Fibroblast of mammary gland (primary cell): ENCODE results near the gene EPC1.
"Not testable (repeated sequence)": the region's sequence is repeated elsewhere in the genome, so short reads cannot be mapped to it uniquely, and the experiment has no call there.

Experiments used
- DNase-seq: peaks from one replicate; pipeline ENCODE4 v3.0.0-alpha.2; 2010; ENCODE audit warnings: low read depth
- H3K4me3 ChIP-seq: 2 replicates; pipeline ENCODE4 v1.5.1; 2011; ENCODE audit warnings: low read depth, mild to moderate bottlenecking, low read length, moderate library complexity; ENCODE audit not compliant: control insufficient read depth
- TF ChIP-seq, protein P1 (sequence below): conservative IDR thresholded peaks from 2 replicates; pipeline ENCODE4 v1.5.1; 2011; ENCODE audit warnings: low read depth, low read length, inconsistent platforms; ENCODE audit not compliant: control insufficient read depth, insufficient read depth

EPC1 gene

GRCh38 chr10:32234471-32234870 lies 112.5 kb downstream of the EPC1 start:
- H3K4me3 ChIP-seq: no peak overlapping the region
- no peak for DNase-seq
- TF ChIP-seq, protein P1, sequence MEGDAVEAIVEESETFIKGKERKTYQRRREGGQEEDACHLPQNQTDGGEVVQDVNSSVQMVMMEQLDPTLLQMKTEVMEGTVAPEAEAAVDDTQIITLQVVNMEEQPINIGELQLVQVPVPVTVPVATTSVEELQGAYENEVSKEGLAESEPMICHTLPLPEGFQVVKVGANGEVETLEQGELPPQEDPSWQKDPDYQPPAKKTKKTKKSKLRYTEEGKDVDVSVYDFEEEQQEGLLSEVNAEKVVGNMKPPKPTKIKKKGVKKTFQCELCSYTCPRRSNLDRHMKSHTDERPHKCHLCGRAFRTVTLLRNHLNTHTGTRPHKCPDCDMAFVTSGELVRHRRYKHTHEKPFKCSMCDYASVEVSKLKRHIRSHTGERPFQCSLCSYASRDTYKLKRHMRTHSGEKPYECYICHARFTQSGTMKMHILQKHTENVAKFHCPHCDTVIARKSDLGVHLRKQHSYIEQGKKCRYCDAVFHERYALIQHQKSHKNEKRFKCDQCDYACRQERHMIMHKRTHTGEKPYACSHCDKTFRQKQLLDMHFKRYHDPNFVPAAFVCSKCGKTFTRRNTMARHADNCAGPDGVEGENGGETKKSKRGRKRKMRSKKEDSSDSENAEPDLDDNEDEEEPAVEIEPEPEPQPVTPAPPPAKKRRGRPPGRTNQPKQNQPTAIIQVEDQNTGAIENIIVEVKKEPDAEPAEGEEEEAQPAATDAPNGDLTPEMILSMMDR: no peak

DNA sequence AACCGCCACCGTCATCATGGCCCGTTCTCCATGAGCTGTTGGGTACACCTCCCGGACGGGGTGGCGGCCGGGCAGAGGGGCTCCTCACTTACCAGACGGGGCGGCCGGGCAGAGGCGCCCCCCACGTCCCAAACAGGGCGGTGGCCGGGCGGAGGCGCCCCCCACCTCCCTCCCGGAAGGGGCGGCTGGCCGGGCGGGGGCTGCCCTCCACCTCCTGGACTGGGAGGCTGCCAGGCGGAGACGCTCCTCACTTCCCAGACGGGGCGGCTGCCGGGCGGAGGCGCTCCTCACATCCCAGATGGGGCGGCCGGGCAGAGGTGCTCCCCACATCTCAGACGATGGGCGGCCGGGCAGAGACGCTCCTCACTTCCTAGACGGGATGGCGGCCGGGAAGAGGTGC lies 113.6 kb downstream of the EPC1 start:
- not testable (repeated sequence) for H3K4me3 ChIP-seq, DNase-seq

- H3K4me3 ChIP-seq: no peak overlapping the region
- TF ChIP-seq, protein P1: no peak
- no peak for DNase-seq
Observed at GRCh38 chr10:32232378-32232777, 114.6 kb downstream of the EPC1 start.

DNA sequence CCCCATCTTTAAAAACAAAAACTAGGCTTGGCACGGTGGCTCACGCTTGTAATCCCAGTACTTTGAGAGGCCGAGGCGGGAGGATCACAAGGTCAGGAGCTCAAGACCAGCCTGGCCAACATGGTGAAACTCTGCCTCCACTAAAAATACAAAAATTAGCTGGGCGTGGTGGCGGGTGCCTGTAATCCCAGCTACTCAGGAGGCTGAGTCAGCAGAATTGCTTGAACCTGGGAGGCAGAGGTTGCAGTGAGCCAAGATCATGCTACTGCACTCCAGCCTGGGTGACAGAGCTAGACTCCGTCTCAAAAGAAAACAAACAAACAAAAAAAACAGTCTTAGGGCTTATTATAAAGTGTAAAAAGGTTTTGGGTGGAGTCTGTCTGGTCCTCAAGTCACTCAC lies 117.2 kb downstream of the EPC1 start:
- not testable (repeated sequence) for DNase-seq, H3K4me3 ChIP-seq

DNA sequence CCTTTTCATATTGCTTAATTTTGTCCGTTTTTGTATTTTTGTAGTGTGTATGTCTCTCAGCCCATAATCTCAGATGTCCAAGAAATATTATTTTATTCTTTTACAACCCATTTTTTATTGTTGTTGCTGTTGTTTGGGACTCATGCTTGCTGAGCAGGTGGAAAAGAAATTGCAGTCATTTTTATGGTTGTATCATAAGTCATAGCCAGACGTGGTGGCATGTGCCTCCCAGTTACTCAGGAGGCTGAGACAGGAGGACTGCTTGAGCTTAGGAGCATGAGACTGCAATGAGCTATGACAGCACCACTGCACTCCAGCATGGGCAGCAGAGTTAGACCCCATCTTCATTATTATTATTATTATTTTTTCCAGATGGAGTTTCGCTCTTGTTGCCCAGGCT lies 117.8 kb downstream of the EPC1 start:
- DNase-seq: no peak
- no peak overlapping the region for H3K4me3 ChIP-seq
- TF ChIP-seq, protein P1: no peak

DNA sequence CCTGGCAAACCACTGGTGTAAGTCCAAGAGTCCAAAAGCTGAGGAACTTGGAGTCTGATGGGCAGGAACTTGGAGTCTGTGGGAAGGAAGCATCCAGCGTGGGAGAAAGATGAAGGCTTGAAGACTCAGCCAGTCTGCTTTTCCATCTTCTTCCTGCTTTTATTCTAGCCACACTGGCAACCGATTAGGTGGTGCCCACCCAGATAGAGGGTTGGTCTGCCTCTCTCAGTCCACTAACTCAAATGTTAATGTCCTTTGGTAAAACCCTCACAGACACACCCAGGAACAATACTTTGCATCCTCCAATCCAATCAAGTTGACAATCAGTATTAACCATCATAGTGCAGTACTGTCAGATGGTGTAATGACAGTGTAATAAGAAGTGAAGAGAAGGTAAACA lies 119.2 kb downstream of the EPC1 start:
- TF ChIP-seq, protein P1: no peak
- no peak overlapping the region for H3K4me3 ChIP-seq
- no peak for DNase-seq

DNA sequence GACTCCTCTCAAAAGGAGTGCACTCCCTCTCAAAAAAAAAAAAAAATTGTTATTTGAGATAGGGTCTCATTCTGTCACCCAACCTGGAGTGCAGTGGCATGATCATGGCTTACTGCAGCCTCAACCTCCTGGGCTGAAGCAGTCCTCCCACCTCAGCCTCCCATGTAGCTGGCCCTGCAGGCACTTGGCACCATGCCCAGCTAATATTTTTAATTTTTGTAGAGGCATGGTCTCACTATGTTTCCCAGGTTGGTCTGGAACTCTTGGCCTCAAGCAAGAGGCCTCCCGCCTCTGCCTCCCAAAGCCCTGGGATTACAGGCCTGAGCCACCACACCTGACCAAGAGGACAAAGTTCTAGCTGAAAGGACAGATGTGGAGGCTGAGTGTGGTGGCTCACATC lies 120.3 kb downstream of the EPC1 start:
- H3K4me3 ChIP-seq: no peak overlapping the region
- DNase-seq: no peak
- TF ChIP-seq, protein P1: no peak

- no peak for DNase-seq
- H3K4me3 ChIP-seq: no peak overlapping the region
- TF ChIP-seq, protein P1: no peak
Observed at GRCh38 chr10:32225976-32226375, 121.0 kb downstream of the EPC1 start.

GRCh38 chr10:32222376-32222775 lies 124.6 kb downstream of the EPC1 start:
- H3K4me3 ChIP-seq, DNase-seq: not testable (repeated sequence)

DNA sequence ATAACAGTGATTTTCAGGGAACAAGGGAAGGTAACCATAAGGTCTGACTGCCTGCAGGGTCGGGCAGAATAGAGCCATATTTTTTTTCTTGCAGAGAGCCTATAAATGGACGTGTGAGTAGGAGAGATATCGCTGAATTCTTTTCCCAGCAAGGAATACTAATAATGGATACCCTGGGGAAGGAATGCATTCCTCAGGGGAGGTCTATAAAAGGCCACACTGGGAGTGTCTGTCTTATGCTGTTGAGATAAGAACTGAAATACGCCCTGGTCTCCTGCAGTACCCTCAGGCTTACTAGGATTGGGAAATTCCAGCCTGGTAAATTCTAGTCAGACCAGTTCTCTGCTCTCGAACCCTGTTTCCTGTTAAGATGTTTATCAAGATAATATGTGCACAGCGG lies 127.8 kb downstream of the EPC1 start:
- H3K4me3 ChIP-seq, DNase-seq: not testable (repeated sequence)

DNA sequence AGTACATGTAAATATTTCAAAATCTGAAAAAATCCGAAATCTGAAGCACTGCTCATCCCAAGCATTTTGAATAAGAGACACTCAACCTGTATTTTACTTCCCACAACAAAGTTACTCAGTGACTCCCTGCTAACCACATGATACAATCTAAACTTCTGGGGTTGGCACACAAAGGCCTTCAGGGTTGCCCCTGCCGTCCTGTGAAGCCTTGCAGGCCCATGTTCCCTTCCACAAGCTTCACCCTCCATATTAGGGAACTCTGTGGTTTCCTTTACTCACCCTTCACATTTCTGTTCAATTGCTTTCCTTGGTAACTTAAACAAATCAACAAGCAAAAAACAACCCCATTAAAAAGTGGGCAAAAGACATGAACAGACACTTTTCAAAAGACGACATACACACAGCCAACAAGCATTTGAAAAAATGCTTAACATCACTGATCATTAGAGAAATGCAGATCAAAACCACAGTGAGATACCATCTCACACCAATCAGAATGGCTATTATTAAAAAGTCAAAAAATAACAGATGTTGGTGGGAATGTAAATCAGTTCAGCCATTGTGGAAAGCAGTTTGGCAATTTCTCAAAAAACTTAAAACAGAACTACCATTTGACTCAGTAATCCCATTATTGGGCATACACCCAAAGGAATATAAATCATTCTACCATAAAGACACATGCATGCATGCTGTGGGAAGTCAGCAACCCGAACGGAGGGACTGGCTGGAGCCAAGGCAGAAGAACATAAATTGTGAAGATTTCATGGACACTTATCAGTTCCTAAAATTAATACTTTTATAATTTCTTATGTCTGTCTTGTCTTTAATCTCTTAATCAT lies 128.5 kb downstream of the EPC1 start:
- not testable (repeated sequence) for H3K4me3 ChIP-seq
- peak; percentile 42 for DNase-seq
